GM10248 (cell line): Measurements from ENCODE around the gene GET4.
A peak's percentile ranks its signal among the peaks of the same experiment; 100 is the strongest.

Experiments
- CTCF ChIA-PET: fragments of 300-600 bp; sonication (Branson Sonifier 250); formaldehyde crosslinking; extraction: SDS; loops from one replicate; lab custom pipeline; 2021; ENCODE audit warnings: antibody characterized with exemption; lab: Yijun Ruan, JAX
- POLR2A ChIA-PET: fragments of 350-650 bp; sonication (Branson Sonifier 250); formaldehyde crosslinking; extraction: SDS; loops from one replicate; lab custom pipeline; 2020; ENCODE audit warnings: antibody characterized with exemption; lab: Yijun Ruan, JAX
- DNase-seq: peaks from one replicate; pipeline ENCODE4 v3.0.0; 2012; ENCODE audit errors: extremely low spot score
- CTCF ChIP-seq: IDR thresholded peaks from 2 replicates; pipeline ENCODE4 v1.5.1; 2012; ENCODE audit warnings: mild to moderate bottlenecking, low read depth; ENCODE audit errors: extremely low read depth, missing control alignments, control extremely low read depth

The GET4 gene

GRCh38 chr7:876077-876971 lies at the start of gene GET4:
GET4 (plus strand) TSS chr7:876554; CDS start chr7:876646, 92 bp downstream.
- CTCF ChIA-PET = interaction anchor here (0.9 to 6.6 kb wide), 5 partner anchors 12 to 99 kb away, joined by 3 to 121 read pairs (median 5); partner anchors contain the start of gene COX19
- DNase-seq = peak; percentile 91
- TF ChIP-seq CTCF = peak; percentile 21
- POLR2A ChIA-PET = no interaction called here

- ChIA-PET POLR2A (no interaction called here), CTCF (no interaction called here)
- no peak for TF ChIP-seq CTCF
- DNase-seq = no peak
Observed at GRCh38 chr7:828793-829561, 47.4 kb upstream of the GET4 start.

- TF ChIP-seq CTCF = no peak
- CTCF ChIA-PET = no interaction called here
- no peak for DNase-seq
- POLR2A ChIA-PET = no interaction called here
Observed at GRCh38 chr7:830069-830468, 46.3 kb upstream of the GET4 start.

GRCh38 chr7:831596-832166 lies 44.7 kb upstream of the GET4 start:
- POLR2A ChIA-PET = interaction anchor here (1.1 to 1.7 kb wide), 2 partner anchors 15 to 18 kb away, joined by 6 to 8 read pairs; no protein-coding TSS in a partner anchor
- TF ChIP-seq CTCF = no peak
- peak; percentile 77 for DNase-seq
- CTCF ChIA-PET = interaction anchor here (0.7 to 1.8 kb wide), 9 partner anchors 13 to 45 kb away, joined by 3 to 8 read pairs (median 3); no protein-coding TSS in a partner anchor

GRCh38 chr7:832167-832967 lies 44.0 kb upstream of the GET4 start, which contains the start of gene SUN1:
SUN1 (plus strand) TSS chr7:832476; CDS start chr7:832525, 49 bp downstream.
- TF ChIP-seq CTCF = no peak
- peak; percentile 63 for DNase-seq
- ChIA-PET POLR2A (interaction anchor here (1.1 to 1.7 kb wide), 2 partner anchors 16 to 19 kb away, joined by 6 to 8 read pairs; no protein-coding TSS in a partner anchor), CTCF (interaction anchor here (0.7 to 1.8 kb wide), 10 partner anchors 13 to 45 kb away, joined by 3 to 8 read pairs (median 4); no protein-coding TSS in a partner anchor)
